ENCODE measurements around the gene HIRIP3.
"Not testable (repeated sequence)": the region's sequence is repeated elsewhere in the genome, so short reads cannot be mapped to it uniquely, and the experiment has no call there.

Gene HIRIP3

DNA sequence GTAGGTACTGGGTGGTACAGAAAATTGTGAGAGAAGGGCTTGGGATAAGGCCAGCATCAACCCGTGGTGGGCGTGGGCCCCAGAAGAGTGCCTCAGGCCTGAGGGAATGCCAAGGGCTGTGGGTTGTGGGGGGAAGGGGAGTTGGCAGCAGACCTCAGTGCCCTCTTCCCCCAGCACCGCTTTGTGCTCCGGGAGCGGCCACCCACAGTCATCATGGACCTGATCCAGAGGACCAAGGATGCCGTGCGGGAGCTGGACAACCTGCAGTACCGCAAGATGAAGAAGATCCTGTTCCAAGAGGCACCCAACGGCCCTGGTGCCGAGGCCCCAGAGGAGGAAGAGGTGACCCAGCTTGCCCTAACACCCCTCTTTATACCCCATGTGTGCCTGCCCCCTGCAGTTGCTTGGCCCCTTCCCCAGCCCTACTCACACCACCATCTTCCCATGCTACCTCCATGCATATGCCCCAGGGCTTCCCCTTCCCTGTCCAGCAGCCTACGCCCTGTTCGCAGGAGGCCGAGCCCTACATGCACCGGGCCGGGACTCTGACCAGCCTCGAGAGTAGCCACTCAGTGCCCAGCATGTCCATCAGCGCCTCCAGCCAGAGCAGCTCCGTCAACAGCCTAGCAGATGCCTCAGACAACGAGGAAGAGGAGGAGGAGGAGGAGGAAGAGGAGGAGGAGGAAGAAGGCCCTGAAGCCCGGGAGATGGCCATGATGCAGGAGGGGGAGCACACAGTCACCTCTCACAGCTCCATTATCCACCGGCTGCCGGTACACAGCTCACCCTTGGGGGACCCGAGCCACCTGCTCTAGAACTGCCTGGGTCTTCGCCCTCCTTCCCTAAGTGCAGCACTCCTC, 12.6 kb downstream of the HIRIP3 start:
- DNase-seq: no peak

- no peak for DNase-seq
These were observed 16.7 kb downstream of the HIRIP3 start for GRCh38 chr16:29978564-29979270.

DNA sequence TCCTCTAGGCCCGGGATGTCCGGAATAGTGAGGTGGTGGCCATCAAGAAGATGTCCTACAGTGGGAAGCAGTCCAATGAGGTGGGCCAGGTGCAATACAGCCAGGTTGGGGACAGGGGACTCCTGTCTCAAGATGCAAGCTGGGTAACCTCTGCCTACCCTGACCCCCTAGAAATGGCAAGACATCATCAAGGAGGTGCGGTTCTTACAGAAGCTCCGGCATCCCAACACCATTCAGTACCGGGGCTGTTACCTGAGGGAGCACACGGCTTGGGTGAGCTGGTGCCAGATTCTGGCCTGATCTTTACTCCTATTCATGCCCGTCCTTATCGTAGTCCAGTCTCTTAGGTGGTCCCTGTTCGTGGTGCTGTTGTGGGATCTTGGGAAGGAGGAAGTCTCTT, 17.3 kb downstream of the HIRIP3 start:
- no peak for DNase-seq

DNA sequence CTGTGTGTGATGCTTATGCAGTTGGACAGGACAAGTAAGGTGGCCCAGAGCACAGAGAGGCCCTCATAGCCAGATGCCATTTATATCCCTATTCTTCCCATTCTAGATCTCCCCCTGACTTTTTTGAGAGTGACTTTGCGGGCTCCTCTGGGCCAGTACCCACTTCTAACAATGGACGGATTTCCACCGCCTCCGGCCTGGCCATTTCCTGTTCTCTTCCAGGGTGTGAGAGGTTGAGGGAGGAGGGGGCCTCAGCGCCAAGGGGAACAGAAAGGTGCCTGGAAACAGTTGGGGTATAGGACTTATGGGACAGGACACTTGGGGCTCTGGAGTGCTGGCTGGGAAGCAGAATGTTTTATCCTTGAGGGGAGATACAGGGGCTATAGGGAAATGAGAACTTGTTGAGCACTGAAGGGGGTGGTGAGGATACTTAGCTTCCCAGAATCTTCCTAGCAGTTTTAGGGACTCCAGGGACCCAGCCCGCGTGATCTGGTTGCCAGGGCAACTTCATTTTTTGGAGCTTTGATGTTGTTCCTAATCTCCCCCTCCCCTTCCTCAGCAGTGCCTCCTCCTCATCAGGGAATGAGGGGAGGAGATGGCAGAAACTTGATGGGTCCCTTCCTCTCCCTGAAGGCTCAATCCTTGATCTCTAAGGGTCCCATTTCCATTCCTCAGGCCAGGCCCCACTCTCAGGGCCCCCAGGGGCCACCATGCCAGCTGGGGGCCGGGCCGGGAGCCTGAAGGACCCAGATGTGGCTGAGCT, 18.2 kb downstream of the HIRIP3 start:
- DNase-seq: no peak

GRCh38 chr16:29975811-29976511, 19.5 kb downstream of the HIRIP3 start:
- peak; percentile 73 for DNase-seq

GRCh38 chr16:29975134-29975538, 20.3 kb downstream of the HIRIP3 start:
- DNase-seq: no peak

GRCh38 chr16:29974291-29975133, 20.9 kb downstream of the HIRIP3 start:
- peak; percentile 51 for DNase-seq

- DNase-seq: peak; percentile 99
These were observed 21.8 kb downstream of the HIRIP3 start, which contains the start of gene TAOK2 for GRCh38 chr16:29973384-29974246. Gene TAOK2 (plus strand): TSS chr16:29973868. CDS start chr16:29977773, 3,905 bp downstream.

DNA sequence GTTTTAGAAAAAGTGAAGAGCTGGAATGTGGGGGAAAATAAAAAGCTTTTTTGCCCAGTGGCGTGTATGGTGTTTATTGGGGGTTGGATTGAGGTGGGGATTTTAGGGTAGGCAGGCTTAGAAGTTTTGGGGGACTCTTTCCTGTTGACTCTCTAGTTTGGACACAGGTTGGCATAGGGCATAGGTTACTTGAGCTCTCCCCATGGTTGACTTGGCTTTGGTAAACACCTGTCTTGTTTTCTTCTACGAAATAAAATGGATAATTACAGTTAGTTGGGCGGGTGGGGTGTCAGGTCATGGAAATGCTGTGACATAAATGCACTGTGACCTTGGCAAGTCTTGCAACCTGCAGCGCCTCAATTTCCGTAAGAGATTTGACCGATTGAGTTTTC, 22.4 kb downstream of the HIRIP3 start:
- DNase-seq: no peak

GRCh38 chr16:29972500-29972899, 22.9 kb downstream of the HIRIP3 start:
- no peak for DNase-seq

GRCh38 chr16:29971304-29971703, 24.1 kb downstream of the HIRIP3 start:
- no peak for DNase-seq

DNA sequence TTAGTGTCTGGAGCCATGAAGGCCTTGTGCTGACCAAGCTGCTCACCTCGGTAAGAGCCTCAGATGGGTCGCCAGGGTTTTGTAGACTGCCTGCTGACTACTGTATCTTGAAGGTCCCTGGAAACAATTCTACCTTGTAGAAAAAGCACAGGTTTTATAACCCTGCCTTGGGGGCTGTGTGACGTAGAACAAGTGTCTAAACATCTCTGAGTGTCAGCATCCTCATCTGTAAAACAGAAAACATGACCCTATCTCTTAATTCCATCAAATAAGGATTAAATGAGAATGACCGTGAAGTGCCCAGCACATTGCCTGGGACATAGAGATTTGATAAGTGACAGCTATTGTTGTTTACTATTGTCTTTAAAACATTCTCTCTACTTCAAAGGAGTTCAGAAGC, 27.2 kb downstream of the HIRIP3 start:
- no peak for DNase-seq

DNA sequence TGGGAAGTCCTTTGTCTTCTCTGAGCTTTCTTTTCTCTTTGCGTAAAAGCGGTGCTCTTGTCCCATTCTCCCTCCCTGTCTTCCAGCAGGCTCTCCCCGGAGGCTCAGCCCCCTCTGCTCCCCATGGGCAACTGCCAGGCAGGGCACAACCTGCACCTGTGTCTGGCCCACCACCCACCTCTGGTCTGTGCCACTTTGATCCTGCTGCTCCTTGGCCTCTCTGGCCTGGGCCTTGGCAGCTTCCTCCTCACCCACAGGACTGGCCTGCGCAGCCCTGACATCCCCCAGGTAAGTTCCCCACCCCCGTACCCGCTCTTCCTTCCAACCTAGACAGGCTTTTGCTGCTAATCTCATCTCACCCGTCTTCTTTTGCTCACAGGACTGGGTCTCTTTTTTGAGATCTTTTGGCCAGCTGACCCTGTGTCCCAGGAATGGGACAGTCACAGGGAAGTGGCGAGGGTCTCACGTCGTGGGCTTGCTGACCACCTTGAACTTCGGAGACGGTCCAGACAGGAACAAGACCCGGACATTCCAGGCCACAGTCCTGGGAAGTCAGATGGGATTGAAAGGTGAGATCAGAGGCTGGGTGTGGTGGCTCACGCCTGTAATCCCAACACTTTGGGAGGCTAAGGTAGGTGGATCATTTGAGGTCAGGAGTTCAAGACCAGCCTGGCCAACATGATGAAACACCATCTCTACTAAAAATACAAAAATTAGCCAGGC, 32.2 kb downstream of the HIRIP3 start:
- no peak for DNase-seq

- DNase-seq: peak; percentile 39
These were observed 32.9 kb downstream of the HIRIP3 start for GRCh38 chr16:29962344-29962994.

- DNase-seq: peak; percentile 90
These were observed 33.7 kb downstream of the HIRIP3 start, which contains the start of gene TMEM219 for GRCh38 chr16:29961479-29962343. Gene TMEM219 (plus strand): TSS chr16:29962079. CDS start chr16:29963144, 1,065 bp downstream.

DNA sequence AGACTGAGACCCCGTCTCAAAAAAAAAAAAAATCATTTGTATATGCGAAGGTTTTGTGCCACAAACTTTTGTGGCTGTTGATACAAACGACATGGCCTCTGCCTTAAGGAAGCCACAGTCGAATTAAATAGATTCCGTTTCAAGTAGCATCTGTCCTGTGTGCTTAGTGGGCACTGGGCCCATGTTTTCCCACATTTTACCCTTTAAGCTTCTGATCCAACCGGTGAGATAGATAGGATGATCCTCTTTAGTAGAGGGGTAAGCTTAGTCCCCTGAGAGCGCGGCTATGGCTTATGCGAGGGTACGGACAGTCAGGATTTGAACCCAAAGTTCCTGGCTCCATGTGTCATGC, 34.3 kb downstream of the HIRIP3 start:
- DNase-seq: no peak

DNA sequence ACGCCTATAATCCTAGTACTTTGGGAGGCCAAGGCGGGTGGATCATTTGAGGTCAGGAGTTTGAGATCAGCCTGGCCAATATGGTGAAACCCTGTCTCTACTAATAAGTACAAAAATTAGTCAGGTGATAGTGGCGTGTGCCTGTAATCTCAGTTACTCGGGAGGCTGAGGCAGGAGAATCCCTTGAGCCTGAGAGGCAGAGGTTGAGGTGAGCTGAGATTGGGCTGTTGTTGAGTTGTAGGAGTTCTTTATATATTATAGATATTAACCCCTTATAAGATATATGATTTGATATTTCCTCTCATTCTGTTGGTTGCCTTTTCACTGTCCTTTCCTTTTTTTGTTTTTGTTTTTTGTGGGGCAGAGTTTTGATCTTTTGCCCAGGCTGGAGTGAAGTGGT, 35.6 kb downstream of the HIRIP3 start:
- not testable (repeated sequence) for DNase-seq

- DNase-seq: no peak
These were observed 36.1 kb downstream of the HIRIP3 start for GRCh38 chr16:29959293-29959692.
